Dermis microvascular lymphatic vessel endothelial cell (primary cell): ENCODE results near the gene TMEM132E. TPM values are rescaled to one million over a fixed set of nuclear protein-coding genes. Genes with fewer than 3 reads are reported as not detected.
"Not testable (repeated sequence)": the region's sequence is repeated elsewhere in the genome, so short reads cannot be mapped to it uniquely, and the experiment has no call there.

Experiments
- DNase-seq, 2 donors: peaks; one replicate each; pipeline versions ENCODE4 v3.0.0 to v3.0.0-alpha.2; 2010; ENCODE audit warnings: low read depth in 2 of 2
- total RNA-seq: library from RNA; depleted of rRNA; stranded (reverse); fragments of >200 nt; gene quantifications from 2 replicates; pipeline ENCODE4 v1.2.1, GENCODE V29; 2014

TMEM132E gene
- not detected in 2 replicates for total RNA-seq

DNA sequence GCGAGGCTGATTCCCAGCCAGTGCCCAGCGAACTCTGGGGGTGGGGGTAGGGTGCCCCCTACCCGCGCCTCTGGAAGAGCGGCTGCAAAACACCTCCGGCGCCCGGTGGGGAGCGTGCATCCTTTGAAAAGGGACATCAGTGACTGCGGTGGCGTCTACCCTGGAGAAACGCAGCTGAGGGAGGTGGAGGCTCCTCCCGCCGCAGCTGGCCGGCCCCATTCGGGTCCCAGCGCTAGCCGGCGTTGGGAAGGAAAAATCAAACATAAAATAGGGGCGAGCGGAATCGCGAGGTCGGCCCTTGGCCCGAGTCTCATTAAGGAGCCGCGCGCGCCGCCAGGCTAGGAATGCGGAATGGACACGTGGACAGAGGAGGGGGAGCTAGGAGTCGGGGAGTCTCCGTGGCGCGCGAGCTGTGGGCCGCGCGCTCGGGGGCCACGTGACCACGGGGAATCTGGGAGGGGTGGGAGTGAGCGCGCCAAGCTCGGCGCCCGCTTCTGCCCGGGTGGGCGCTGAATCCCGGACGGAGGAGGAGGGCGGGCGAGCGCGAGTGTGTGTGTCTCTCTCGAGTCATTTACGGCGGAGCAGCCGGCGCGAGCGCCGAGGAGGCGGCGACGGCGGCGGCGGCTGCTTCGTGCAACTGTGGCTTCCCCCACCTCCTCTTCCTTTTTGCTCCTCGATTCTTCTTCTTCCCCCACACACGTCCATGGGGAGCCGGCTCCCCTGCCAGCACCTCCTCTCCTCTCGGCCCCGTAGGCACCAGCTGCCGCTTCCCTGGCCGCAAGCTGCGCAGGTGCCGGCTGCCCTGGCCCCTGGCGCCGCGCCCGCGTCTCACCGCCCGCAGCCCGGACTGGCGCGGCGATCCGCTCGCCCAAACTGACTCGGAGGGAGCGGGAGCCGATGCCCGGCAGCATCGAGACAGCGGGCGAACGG lies at the start of gene TMEM132E:
Gene TMEM132E, plus strand, starts transcription at position 566 of the 930 bp plus-strand sequence. CDS start 1,495 bp downstream, outside the sequence.
- DNase-seq = peak in 1 of 2 donors; percentile 26

DNA sequence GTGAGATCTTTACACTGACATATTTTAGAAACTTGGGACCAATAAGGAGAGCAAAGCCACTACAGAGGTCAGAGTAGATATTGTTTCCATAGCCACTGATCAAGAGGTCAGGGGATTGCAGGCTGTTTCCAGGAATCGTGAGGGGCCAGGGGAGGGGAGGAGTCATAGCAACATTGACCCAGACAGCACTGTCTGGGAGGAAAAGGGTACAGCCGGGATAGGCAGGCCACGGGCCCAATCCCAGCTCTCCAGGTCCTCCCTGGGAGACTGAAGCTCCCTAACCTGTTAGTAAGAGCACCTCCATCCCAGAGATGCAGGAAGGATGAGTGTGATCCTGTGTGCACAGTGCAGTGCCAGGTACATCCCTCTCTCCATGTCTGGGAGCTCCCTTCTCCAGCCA lies 48.5 kb upstream of the TMEM132E start:
- DNase-seq = no peak

GRCh38 chr17:34532281-34533065 lies 46.9 kb upstream of the TMEM132E start:
- no peak for DNase-seq

GRCh38 chr17:34533806-34534527 lies 45.4 kb upstream of the TMEM132E start:
- no peak for DNase-seq

GRCh38 chr17:34537445-34537844 lies 41.9 kb upstream of the TMEM132E start:
- DNase-seq = no peak

GRCh38 chr17:34538582-34538981 lies 40.8 kb upstream of the TMEM132E start:
- not testable (repeated sequence) for DNase-seq

DNA sequence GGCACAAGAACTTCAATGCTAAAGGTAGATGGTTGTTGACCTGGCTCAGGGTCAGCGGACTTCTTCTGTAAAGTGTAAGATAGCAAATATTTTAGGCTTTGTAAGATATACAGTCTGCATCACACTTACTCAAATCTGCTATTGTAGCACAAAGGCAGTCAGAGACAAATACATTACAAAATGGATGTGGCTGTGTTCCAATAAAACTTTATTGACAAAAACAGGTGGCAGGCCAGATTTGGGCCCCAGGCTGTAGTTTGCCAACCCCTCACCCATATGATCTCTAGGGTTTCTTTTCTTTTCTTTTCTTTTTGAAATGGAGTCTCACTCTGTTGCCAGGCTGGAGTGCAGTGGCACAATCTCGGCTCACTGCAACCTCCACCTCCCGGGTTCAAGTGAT lies 39.5 kb upstream of the TMEM132E start:
- DNase-seq = no peak

DNA sequence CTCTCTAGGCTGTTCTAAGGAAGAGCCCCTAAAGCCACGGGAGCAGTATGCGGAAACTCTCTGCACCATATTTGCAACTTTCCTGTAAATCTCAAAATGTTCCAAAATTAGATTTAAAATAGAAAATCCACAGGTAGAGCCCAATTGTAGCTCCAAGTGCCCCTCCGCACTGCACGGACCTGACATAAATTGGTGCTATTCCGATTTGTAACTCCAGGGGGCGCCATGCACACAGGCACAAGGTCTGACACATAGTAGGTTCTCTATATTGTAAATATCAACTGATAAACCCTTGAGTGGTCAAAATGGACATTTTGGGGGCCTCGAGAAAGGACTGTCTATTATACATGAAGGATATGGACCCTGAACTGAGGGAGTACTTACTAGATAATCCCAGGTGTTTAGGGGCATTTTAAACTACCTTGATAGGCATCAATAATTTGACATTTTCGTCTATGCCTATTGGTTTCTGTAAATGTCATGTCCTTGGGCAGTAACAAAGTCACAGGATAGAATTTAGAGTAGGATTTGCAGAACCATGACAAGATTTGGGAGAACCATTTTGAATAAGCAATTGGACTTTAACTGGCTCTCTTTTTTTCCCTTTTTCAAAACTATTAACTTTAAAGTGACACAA lies 36.6 kb upstream of the TMEM132E start:
- DNase-seq = peak; percentile 6 to 25

GRCh38 chr17:34547453-34548063 lies 31.8 kb upstream of the TMEM132E start:
- no peak for DNase-seq

- DNase-seq = no peak
Observed at GRCh38 chr17:34549966-34550365, 29.4 kb upstream of the TMEM132E start.

DNA sequence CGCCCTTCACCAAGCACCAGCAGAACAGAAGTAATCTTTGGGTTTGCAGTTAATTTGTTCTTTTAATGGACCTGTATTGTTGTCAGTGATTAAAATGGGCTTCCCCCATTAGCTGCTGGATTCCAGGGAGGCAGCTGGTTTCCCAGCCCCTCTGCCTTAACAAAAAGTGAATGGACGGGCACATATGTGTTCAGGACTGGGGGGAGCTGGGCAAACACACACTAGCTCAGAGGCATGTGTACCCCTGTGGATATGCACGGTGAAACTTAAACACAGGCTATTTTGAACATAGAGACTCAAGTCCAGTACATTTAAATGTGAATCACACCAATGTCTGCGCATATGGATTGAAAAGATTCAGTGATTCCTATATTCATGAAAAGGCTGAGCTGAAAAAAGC lies 25.5 kb upstream of the TMEM132E start:
- DNase-seq = no peak

DNA sequence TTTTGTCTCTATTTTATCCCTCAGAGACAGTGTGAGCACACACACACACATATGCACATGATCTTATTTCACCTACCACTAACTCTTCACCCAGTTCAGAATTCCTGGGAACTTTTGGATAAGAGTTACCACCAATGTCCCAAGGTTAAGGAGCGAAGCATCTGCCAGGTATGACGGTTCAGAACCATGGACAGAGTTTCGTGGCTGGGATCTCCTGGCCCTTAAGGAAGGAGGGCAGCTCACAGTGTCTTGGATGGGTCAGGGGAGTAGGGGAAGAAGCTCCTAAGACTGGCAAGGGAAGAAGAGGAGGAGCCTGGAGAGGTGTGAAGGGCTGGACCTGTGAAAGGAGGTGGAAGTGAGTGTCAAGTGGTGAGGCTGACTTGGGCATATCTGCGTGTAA lies 23.0 kb upstream of the TMEM132E start:
- DNase-seq = peak in 1 of 2 donors; percentile 13

DNA sequence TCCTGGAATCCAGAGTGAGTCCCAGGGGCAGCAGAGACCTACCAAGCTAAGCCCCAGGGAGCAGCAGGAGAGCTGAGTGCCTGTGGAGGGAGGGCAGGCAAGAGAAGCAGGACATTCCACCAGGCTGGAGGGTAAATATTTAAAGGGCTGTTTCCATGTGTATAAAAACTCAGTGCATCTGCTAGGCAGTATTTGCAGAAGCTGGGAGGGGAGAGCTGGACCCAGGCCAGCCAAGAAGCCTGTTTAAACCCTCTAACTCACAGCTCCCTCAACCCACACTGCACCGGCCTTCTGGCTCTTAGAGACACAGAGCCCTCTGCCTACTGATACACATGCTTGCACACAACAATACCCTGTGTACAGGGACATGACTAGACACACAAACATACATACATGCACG lies 22.5 kb upstream of the TMEM132E start:
- no peak for DNase-seq

DNA sequence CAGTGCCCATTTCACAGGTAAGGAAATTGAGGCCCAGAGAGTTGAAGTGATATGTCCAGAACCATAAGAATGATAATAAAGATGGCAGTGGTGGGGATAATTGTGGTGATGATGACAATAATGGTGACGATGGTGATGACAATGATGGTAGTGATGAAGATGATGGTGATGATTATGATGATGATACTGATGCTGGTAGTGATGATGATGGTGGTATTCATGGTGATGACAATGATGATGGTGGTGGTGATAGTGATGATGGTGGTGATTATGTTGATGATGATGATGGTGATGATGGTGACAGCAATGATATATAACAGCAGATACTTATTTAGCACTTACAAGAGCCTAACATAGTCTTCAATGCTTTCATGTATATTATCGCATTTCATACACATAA lies 18.1 kb upstream of the TMEM132E start:
- no peak for DNase-seq

GRCh38 chr17:34562387-34562786 lies 17.0 kb upstream of the TMEM132E start:
- peak in 1 of 2 donors; percentile 7 for DNase-seq

GRCh38 chr17:34565713-34566112 lies 13.7 kb upstream of the TMEM132E start:
- DNase-seq = no peak

DNA sequence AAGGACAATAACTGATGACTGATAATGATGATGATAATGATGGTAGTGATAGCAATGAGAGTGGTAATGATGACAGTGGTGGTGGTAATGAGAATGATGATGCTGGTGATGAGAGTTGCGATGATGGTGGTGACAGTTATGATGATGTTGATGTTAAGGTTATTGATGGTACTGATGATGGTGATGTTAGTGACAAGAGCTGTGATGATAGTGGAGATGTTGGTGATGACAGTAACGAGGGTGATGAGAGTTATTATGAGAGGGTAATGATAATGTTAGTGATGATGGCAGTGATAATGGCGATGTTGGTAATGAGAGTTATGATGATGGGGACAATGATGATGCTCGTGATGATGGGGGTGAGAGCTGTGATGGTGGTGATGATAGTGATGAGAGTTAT lies 13.2 kb upstream of the TMEM132E start:
- DNase-seq = no peak

DNA sequence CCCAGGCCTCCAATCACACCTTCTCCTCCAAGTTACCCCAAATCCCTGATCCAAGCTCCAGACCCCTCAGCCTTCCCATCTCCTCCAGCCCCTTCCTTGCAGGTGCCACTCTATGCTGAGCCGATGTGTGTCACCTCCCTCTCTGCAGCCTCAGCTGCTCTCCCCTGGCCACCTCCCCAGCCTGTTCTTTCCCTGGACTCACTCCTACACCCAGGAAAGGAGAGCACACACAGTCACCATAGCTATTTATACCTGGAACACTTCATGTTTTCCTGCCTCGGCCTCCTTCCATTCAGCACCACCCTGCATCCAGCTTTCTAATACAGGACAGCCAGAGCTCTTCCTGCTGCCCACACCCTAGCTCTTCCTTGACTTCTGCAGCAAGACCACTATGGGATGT lies 12.5 kb upstream of the TMEM132E start:
- no peak for DNase-seq

- no peak for DNase-seq
Observed at GRCh38 chr17:34567691-34568465, 11.5 kb upstream of the TMEM132E start.

DNA sequence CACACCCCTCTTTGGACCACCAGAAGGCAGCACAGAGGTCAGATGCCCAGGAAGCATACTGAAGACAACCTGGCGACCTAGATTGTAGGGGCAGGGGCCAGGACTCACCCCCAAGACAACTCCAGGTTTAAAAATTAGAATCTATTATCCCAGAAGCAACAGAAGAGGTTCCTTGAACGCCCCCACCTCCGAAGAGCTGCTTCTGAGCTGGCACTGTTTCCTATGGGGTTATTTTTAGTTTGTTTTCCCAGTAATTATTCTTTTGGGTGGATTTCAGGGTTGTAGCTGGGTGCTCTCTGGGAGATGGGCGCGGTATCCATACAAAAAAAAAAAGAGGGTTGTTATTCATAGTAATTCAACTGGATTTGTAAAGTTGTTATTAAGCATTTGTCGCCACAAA lies 10.4 kb upstream of the TMEM132E start:
- DNase-seq = no peak
